ENCODE data around the gene MAGEA10.
"Not testable (repeated sequence)": the region's sequence is repeated elsewhere in the genome, so short reads cannot be mapped to it uniquely, and the experiment has no call there.

The MAGEA10 gene

DNA sequence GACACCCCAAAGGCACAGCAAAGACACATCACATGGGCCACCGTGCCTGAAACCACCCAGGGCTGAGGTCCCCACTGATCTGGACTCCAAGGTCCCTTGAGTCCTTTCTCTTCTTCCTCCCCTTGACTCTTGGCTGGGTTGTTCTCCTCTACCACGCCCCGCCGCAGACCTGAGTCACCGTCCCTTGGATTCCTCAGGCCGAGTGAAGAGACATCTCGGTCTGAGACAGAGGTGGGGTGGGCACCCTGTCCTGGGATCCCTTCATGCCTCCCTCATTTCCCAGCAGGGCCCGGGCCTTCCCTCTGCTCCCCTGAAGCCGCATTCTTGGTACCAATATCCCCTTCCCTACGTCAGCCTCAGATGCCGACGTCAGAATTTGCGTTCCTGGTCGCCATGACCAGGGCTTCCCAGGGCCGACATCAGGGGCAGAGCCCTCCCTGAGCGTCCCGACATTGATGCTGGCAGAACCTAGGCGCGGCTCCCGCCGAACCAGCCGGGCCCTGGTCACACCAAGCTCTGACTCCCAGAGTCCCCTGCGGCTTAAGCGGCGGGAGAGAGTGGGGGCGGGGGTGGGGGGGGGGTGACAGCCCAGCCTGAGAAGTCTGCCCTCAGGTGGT lies 498 bp downstream of the MAGEA10 start:
- TF ChIP-seq, protein P1, sequence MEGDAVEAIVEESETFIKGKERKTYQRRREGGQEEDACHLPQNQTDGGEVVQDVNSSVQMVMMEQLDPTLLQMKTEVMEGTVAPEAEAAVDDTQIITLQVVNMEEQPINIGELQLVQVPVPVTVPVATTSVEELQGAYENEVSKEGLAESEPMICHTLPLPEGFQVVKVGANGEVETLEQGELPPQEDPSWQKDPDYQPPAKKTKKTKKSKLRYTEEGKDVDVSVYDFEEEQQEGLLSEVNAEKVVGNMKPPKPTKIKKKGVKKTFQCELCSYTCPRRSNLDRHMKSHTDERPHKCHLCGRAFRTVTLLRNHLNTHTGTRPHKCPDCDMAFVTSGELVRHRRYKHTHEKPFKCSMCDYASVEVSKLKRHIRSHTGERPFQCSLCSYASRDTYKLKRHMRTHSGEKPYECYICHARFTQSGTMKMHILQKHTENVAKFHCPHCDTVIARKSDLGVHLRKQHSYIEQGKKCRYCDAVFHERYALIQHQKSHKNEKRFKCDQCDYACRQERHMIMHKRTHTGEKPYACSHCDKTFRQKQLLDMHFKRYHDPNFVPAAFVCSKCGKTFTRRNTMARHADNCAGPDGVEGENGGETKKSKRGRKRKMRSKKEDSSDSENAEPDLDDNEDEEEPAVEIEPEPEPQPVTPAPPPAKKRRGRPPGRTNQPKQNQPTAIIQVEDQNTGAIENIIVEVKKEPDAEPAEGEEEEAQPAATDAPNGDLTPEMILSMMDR (IDR thresholded peaks at IDR 0.05; ENCODE audit: low read depth, low read length, missing control alignments): no peak
- no peak for DNase-seq (ENCODE audit: low read depth)
- no peak overlapping the region for H3K4me3 ChIP-seq (ENCODE audit: low read depth, low read length)
- in situ Hi-C loops (cut with HindIII; ENCODE audit: low sequenced_read_pairs): no loop called here

DNA sequence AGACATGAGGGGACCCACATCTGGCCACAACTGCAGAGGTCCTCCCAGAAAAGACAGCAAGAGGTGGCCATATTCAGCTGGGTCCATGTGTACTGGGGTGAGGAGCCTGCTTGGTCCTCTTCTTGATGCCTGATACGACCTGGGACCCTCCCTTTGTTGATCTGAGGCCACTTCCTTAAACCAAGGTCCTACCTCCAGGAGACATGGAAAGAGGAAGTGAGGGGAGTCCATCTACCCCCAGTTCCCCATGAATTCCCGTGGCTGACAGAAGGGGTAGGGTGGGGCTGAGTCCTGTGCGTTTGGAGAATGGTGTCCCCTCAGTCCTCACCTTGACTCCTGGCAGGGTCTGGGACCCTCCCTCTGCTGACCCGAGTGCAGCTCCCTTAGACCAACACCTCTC lies 2.1 kb downstream of the MAGEA10 start:
- no peak overlapping the region for H3K4me3 ChIP-seq (ENCODE audit: low read depth, low read length)
- TF ChIP-seq, protein P1 (IDR thresholded peaks at IDR 0.05; ENCODE audit: low read depth, low read length, missing control alignments): no peak
- no peak for DNase-seq (ENCODE audit: low read depth)
- in situ Hi-C loops (cut with HindIII; ENCODE audit: low sequenced_read_pairs): no loop called here

DNA sequence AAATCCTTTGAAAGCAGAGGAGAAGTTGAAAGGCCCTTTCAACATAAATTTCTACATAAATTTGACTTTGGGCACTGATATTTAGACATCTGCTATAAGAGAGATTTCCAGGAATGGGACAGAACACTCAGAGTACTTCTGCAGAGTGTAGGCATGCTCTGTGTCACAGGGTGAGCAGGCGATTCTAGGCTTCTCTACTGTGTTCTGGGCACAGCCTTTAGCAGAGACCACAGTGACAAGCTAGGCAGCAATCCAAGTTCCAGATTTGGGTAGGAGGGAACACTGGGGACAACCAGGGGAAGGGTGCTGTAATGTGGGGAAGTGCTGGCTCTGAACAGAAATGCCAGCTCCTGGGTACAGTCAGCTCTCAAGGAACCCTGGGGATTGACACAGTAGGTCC lies 6.9 kb downstream of the MAGEA10 start:
- in situ Hi-C loops (cut with HindIII; ENCODE audit: low sequenced_read_pairs): no loop called here
- TF ChIP-seq, protein P1 (IDR thresholded peaks at IDR 0.05; ENCODE audit: low read depth, low read length, missing control alignments): no peak
- H3K4me3 ChIP-seq (ENCODE audit: low read depth, low read length): no peak overlapping the region
- no peak for DNase-seq (ENCODE audit: low read depth)

DNA sequence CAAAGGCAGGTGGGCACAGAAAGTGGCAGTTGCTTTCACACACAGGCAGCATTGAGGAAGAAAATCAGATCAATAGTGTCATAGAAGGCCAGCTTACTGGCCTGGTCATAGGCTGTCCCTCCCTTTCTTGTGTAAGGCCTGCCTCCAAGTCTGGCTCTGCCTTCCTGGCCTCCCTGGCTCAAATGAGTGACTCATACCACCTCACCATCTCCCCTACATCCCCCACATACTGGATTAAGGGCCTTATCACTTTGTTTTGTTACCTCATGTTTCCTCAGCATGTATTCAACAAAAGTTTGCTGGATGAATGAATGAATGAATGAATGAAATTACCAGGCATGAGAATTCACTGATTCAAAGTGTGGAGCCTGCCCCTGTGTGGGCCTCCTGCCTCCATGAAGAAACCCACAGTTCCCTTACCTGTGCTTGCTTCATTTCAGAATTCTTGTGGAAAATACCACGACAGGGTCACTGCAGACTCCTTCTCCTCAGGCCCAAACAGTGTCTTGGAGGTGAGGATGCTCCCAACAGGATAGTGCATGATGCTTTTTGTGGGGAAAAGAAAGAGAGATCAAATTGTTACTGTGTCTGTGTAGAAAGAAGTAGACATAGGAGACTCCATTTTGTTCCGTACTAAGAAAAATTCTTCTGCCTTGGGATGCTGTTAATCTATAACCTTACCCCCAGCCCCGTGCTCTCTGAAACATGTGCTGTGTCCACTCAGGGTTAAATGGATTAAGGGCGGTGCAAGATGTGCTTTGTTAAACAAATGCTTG lies 9.1 kb downstream of the MAGEA10 start:
- H3K4me3 ChIP-seq (ENCODE audit: low read depth, low read length); DNase-seq (ENCODE audit: low read depth); in situ Hi-C loops (cut with HindIII; ENCODE audit: low sequenced_read_pairs): not testable (repeated sequence)

DNA sequence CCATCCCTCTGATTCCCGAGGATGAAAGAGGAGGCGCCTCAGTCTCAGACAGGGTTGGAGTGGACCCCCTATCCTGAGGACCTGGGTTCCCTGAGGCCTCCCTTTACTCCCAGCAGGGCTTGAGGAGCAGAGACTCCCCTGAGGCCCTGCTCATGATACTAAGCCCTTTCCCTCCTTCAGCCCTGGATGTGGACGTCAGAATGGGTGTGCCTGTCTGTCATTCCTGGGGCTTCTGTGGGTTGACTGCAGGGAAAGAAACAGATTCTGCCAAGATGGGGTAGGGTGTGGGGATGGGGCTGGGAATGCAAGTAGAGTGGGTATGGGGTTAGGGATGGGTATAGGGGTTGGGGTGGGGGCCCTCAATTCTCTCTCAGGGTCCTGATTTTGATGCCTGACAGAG lies 21.1 kb downstream of the MAGEA10 start:
- in situ Hi-C loops (cut with HindIII; ENCODE audit: low sequenced_read_pairs): no loop called here
- TF ChIP-seq, protein P1 (IDR thresholded peaks at IDR 0.05; ENCODE audit: low read depth, low read length, missing control alignments): no peak

DNA sequence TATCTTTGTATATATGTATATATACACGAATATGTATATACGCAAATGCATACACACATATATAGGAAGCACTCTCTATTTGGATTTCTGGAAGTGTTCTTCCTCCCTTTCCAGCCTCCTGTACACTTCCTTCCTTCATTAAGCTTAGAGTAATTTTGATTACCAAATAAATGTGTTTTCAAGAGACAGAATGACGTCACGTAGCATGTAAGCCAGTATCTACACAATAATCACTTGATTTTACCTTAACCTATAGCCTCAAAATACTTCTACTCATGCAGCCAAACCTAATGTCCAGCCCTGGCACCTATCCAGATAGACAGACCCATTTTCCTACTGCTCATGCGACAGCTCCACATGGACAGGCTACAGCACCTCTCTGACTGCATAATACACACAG lies 29.9 kb downstream of the MAGEA10 start:
- TF ChIP-seq, protein P1 (IDR thresholded peaks at IDR 0.05; ENCODE audit: low read depth, low read length, missing control alignments): no peak
- no peak overlapping the region for H3K4me3 ChIP-seq (ENCODE audit: low read depth, low read length)
- no peak for DNase-seq (ENCODE audit: low read depth)
- in situ Hi-C loops (cut with HindIII; ENCODE audit: low sequenced_read_pairs): no loop called here

More for the DNA sequence above, 21.1 kb downstream of the MAGEA10 start:
- no peak for DNase-seq (ENCODE audit: low read depth)
- H3K4me3 ChIP-seq (ENCODE audit: low read depth, low read length): no peak overlapping the region

DNA sequence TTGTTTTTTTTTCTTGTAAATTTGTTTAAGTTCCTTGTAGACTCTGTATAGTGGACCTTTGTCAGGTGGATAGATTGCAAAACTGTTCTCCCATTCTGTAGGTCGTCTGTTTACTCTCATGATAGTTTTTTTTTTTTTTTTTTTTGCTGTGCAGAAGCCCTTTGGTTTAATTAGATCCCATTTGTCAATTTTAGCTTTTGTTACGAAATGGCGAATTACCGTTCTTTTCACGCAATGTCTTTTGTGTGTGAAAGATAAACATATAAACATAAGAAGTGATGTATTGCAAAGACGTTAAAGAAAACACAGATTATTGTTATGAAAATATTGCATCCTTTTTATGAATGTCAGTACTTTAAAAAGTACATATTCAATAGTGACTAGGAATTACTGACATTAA lies 34.5 kb downstream of the MAGEA10 start:
- in situ Hi-C loops (cut with HindIII; ENCODE audit: low sequenced_read_pairs): no loop called here
- DNase-seq (ENCODE audit: low read depth): no peak
- TF ChIP-seq, protein P1 (IDR thresholded peaks at IDR 0.05; ENCODE audit: low read depth, low read length, missing control alignments): no peak
- no peak overlapping the region for H3K4me3 ChIP-seq (ENCODE audit: low read depth, low read length)

Measured in astrocyte of the cerebellum (primary cell).